K562 (cell line): ENCODE measurements around the gene DMWD. TPM values are rescaled to one million over a fixed set of nuclear protein-coding genes. Genes with fewer than 3 reads are reported as not detected.

Source experiments
- ATAC-seq: fragments of 200-7000 bp; cut with Tn5 transposase; 3 replicates; pipeline ENCODE4 v1.9.1; 2020; ENCODE audit warnings: moderate library complexity
- BruUV-seq: library from RNA; stranded (reverse); fragments of 400-500 nt; replicated peaks from 2 replicates; lab custom pipeline; 2021; lab: Mats Ljungman, UMichigan
- CTCF ChIA-PET: fragments of 300-600 bp; formaldehyde crosslinking; extraction: SDS; loops from one replicate; lab custom pipeline; 2021; ENCODE audit warnings: low intra/inter-chr PET ratio; lab: Yijun Ruan, JAX
- POLR2A ChIA-PET: fragments of 300-600, 350-650 bp; sonication (Branson Sonifier 250); formaldehyde crosslinking; extraction: SDS; loops from one replicate; lab custom pipeline; 2021; ENCODE audit warnings: antibody characterized with exemption, inconsistent platforms; lab: Yijun Ruan, JAX
- DNase-seq, 4 experiments: peaks; one replicate each; pipeline versions ENCODE4 v3.0.0 to v3.0.0-alpha.2; 2011 to 2018; ENCODE audit warnings: low spot score in 3 of 4, mixed read lengths in 3 of 4; ENCODE audit errors: extremely low read depth in 1 of 4
- FAIRE-seq: peaks from 2 replicates; lab custom pipeline; 2011; peaks lifted over from hg19 to GRCh38; lab: Jason Lieb, UNC
- H2AFZ ChIP-seq: 2 replicates; pipeline ENCODE4 v1.6.0; 2011; ENCODE audit warnings: low read depth, low read length, control low read depth, inconsistent platforms
- H3K27ac ChIP-seq: fragments of 200-600 bp; 3 replicates; pipeline ENCODE4 v1.8.0; 2011; ENCODE audit warnings: low read depth, mild to moderate bottlenecking, control low read depth, inconsistent platforms, low read length, moderate library complexity, mixed read lengths; ENCODE audit errors: extremely low read depth
- H3K27me3 ChIP-seq, 2 experiments: fragments of 300-600 bp in 1 of 2; 2 replicates in 1 of 2; 3 replicates in 1 of 2; pipeline versions ENCODE4 v1.6.0 to v1.8.0; 2011; ENCODE audit warnings: inconsistent platforms in 2 of 2, low read length in 2 of 2, mild to moderate bottlenecking in 1 of 2, mixed read lengths in 1 of 2, moderate library complexity in 1 of 2; ENCODE audit not compliant: control insufficient read depth in 2 of 2, insufficient read depth in 2 of 2
- H3K36me3 ChIP-seq: fragments of 300-600 bp; 3 replicates; pipeline ENCODE4 v1.8.0; 2011; ENCODE audit warnings: mild to moderate bottlenecking, low read length, inconsistent platforms; ENCODE audit not compliant: control insufficient read depth, insufficient read depth
- H3K4me1 ChIP-seq, 2 experiments: fragments of 200-600 bp in 1 of 2; replicated peaks in 1 of 2; 2 replicates in 1 of 2; 3 replicates in 1 of 2; pipeline versions ENCODE4 v1.5.1 to v1.8.0; 2011; ENCODE audit warnings: inconsistent platforms in 2 of 2, low read length in 2 of 2, mild to moderate bottlenecking in 1 of 2, mixed read lengths in 1 of 2, moderate library complexity in 1 of 2; ENCODE audit not compliant: control insufficient read depth in 2 of 2, insufficient read depth in 2 of 2
- H3K4me2 ChIP-seq: 2 replicates; pipeline ENCODE4 v1.6.1; 2011; ENCODE audit warnings: low read length, control low read depth, inconsistent platforms, mixed read lengths; ENCODE audit not compliant: insufficient read depth
- H3K4me3 ChIP-seq: fragments of 200-600 bp; sonication (generic), shearing (Covaris generic); 2 replicates; pipeline ENCODE4 v1.5.1; 2016; ENCODE audit warnings: control low read depth, inconsistent platforms
- H3K79me2 ChIP-seq: fragments of 200-600 bp; 3 replicates; pipeline ENCODE4 v1.8.0; 2011; ENCODE audit warnings: low read length, inconsistent platforms; ENCODE audit not compliant: control insufficient read depth, insufficient read depth
- H3K9ac ChIP-seq, 2 experiments: 2 replicates each; pipeline versions ENCODE4 v1.6.0 to v1.6.1; 2011; ENCODE audit warnings: low read depth in 2 of 2, low read length in 2 of 2, control low read depth in 1 of 2, inconsistent platforms in 1 of 2, mild to moderate bottlenecking in 1 of 2, mixed read lengths in 1 of 2; ENCODE audit not compliant: insufficient read depth in 1 of 2
- H3K9me1 ChIP-seq: one replicate; pipeline ENCODE4 v1.6.0; 2011; ENCODE audit warnings: inconsistent platforms, mild to moderate bottlenecking, low read length, moderate library complexity; ENCODE audit not compliant: control insufficient read depth, insufficient read depth
- H3K9me3 ChIP-seq: replicated peaks from 2 replicates; pipeline ENCODE4 v1.5.1; 2011; ENCODE audit warnings: low read depth, low read length, inconsistent platforms; ENCODE audit not compliant: control insufficient read depth, insufficient read depth
- H4K20me1 ChIP-seq: replicated peaks from 2 replicates; pipeline ENCODE4 v1.6.1; 2011; ENCODE audit warnings: low read length, inconsistent platforms, mixed read lengths; ENCODE audit not compliant: control insufficient read depth, insufficient read depth
- HBP1 ChIP-seq: fragments of 450-650 bp; formaldehyde crosslinking; IDR thresholded peaks from 2 replicates; pipeline ENCODE4 v1.4.0; 2022; ENCODE audit warnings: missing genetic modification characterization
- POLR2AphosphoS5 ChIP-seq: IDR thresholded peaks from 2 replicates; pipeline ENCODE4 v1.6.1; 2011; ENCODE audit warnings: mild to moderate bottlenecking, low read depth, low read length, moderate library complexity; ENCODE audit not compliant: control insufficient read depth, insufficient read depth
- THRB ChIP-seq: fragments of 450-650 bp; formaldehyde crosslinking; conservative IDR thresholded peaks from 2 replicates; pipeline ENCODE4 v1.4.0; 2022; ENCODE audit warnings: mild to moderate bottlenecking, missing genetic modification characterization
- WGBS: fragments of 100-300 bp; shearing (Covaris generic); methylation state at CpG from one replicate; pipeline ENCODE4 v1.1.6; 2016; ENCODE audit warnings: low coverage, mixed read lengths; ENCODE audit not compliant: insufficient coverage; ENCODE audit errors: missing lambda C conversion rate; 5-methylcytosine and 5-hydroxymethylcytosine counted together
- in situ Hi-C: fragments of 300-500 bp; cut with MboI; formaldehyde crosslinking; loops from 4 replicates; pipeline ENCODE4 v1.15.0; 2018; ENCODE audit warnings: inconsistent platforms, mixed read lengths
- intact Hi-C: fragments of 100-400 bp; cut with micrococcal nuclease; formaldehyde crosslinking; loops from 2 replicates; pipeline ENCODE4 v1.14.2; 2022
- polyA plus RNA-seq, 8 experiments: library from polyadenylated mRNA; depleted of rRNA in 4 of 8; stranded (reverse) in 5 of 8; unstranded in 3 of 8; fragments of >200 nt; fragmentation: Nextera tagmentation in 2 of 8; fragmentation: Illumina TruSeq in 1 of 8; extraction: Ambion mirVana in 2 of 8; extraction: Trizol in 1 of 8; gene quantifications; 2 replicates each; pipeline versions ENCODE4 v1.2.1 to v1.2.3, GENCODE V29; 2011 to 2014; ENCODE audit warnings: inconsistent platforms in 1 of 8, missing spikeins in 1 of 8
- total RNA-seq, 7 experiments: library from RNA; depleted of rRNA in 6 of 7; stranded (reverse); fragments of >200 nt in 6 of 7; fragmentation: Illumina TruSeq in 2 of 7; extraction: Trizol in 2 of 7; gene quantifications; 2 replicates each; pipeline versions ENCODE4 v1.2.1 to v1.2.3, GENCODE V29; 2011 to 2021; ENCODE audit warnings: low replicate concordance in 1 of 7

DMWD gene
- total and polyA plus RNA-seq, 9 of the 15 experiments (the other 6 are each of a cell fraction or from before 2014, with no cell fraction given) = 4.7 to 54.6 (median 19.0) TPM

- TF ChIP-seq POLR2AphosphoS5 = 0 out of 2 replicates have a peak, but pooled peaks have one; percentile 24
- TF ChIP-seq THRB (CRISPR knock-in tag) = no peak
- Histone ChIP-seq H3K4me2 (no peak overlapping the region), H3K9ac (peak overlapping the region in 1 of 2 experiments; percentile 29; a peak in 1 of 4 replicates), H3K4me3 (no peak overlapping the region), H4K20me1 (0 out of 2 replicates have a peak, but pooled peaks cover 7% of the 10 kb centered on the region), H3K79me2 (no peaks in the 10 kb centered on the region), H2AFZ (no peak overlapping the region), H3K27ac (no peak overlapping the region), H3K4me1 (peaks cover 11 to 48% of the 10 kb centered on the region in 2 experiments), H3K9me1 (peaks cover 4% of the 10 kb centered on the region), H3K9me3 (no peaks in the 10 kb centered on the region), H3K36me3 (peaks cover 48% of the 10 kb centered on the region; the same call in 2 of the 3 replicates), H3K27me3 (no peaks in the 10 kb centered on the region)
- intact Hi-C loops (no loop called here), in situ Hi-C loops (no loop called here)
- POLR2A ChIA-PET = interaction anchor here (7.7 kb wide), 1 partner anchor 14 kb away, joined by 70 read pairs; the partner anchor contains the start of gene SIX5
- WGBS = 65% methylated on average over 5 of the region's 5 CpGs
- CTCF ChIA-PET = no interaction called here
- ATAC-seq (no peak), DNase-seq (no peak), FAIRE-seq (no peak)
- BruUV-seq = no TSS peak
Observed at GRCh38 chr19:45785097-45785496, 7.5 kb downstream of the DMWD start.

- no peak overlapping the region for H2AFZ ChIP-seq
- DNase-seq (no peak), ATAC-seq (no peak), FAIRE-seq (no peak)
- no TSS peak for BruUV-seq
- in situ Hi-C loops = no loop called here
- intact Hi-C loops = no loop called here
- no peak overlapping the region for H3K4me2 ChIP-seq
- H4K20me1 ChIP-seq = 0 out of 2 replicates have a peak, but pooled peaks cover 10% of the 10 kb centered on the region
- H3K27ac ChIP-seq = no peak overlapping the region
- ChIA-PET POLR2A (interaction anchor here (0.6 to 7.7 kb wide), 2 partner anchors 13 to 102 kb away, joined by 4 to 70 read pairs; partner anchors contain the start of genes IRF2BP1 and SIX5), CTCF (no interaction called here)
- no peaks in the 10 kb centered on the region for H3K27me3 ChIP-seq
- peaks cover 4% of the 10 kb centered on the region for H3K9me1 ChIP-seq
- peaks cover 40% of the 10 kb centered on the region; the same call in 2 of the 3 replicates for H3K36me3 ChIP-seq
- H3K9ac ChIP-seq = no peak overlapping the region
- 67% methylated on average over 3 of the region's 4 CpGs for WGBS
- peaks cover 16 to 57% of the 10 kb centered on the region in 2 experiments for H3K4me1 ChIP-seq
- no peak for TF ChIP-seq HBP1 (CRISPR knock-in tag)
- TF ChIP-seq, all 486 proteins: peak for 0
- H3K9me3 ChIP-seq = no peaks in the 10 kb centered on the region
- H3K79me2 ChIP-seq = no peaks in the 10 kb centered on the region
- no peak overlapping the region for H3K4me3 ChIP-seq
Observed at GRCh38 chr19:45784096-45784495, 8.5 kb downstream of the DMWD start.
